Activated CD4-positive, CD25-positive, alpha-beta regulatory T cell (primary cell): ENCODE measurements around the gene SLC7A14.

Experiments used
- DNase-seq, 4 experiments: peaks; one replicate each; lab custom pipeline; 2025; lab: John Stamatoyannopoulos, UW

SLC7A14 gene

DNA sequence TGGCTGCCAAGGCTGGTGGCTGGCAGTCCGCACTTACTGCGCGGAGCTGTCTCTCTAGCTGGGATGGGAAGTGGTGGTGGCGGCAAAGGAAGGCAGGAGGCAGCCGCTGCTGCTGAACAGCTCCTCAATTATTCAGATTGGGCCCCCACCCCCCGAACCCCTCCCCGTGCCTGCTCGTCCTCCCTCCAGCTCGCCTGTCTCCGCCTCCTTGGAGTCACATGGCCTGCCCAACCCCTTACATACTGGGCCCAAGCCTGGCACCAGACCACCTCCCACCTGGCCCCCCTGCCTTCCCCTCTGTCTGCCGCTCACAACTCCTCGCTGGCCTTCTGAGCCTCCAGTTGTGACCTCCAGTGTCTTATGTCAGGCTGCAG is at the start of gene SLC7A14:
TSS of gene SLC7A14 (minus strand) at position 139 of the 374 bp plus-strand sequence. CDS start 59,139 bp downstream, outside the sequence.
- no peak for DNase-seq

DNA sequence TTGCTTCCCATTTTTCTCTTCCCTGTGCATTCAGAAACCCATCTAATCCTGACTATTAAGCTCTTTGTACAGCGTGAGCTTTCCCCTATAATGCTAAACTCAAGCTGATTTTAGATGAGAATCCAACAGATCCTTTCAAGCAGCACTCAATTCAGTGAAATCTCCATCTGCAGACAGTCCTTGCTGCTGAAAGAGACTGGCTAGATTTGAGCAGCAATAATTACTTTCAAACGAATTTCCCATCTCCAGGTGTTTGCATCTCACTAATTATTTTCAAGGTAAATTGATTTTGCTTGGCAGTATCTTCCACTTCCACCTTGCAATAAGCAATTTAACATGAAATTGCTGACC is 49.5 kb upstream of the SLC7A14 start:
- no peak for DNase-seq

GRCh38 chr3:170634663-170635384 is 48.9 kb upstream of the SLC7A14 start:
- no peak for DNase-seq

GRCh38 chr3:170633573-170633972 is 47.7 kb upstream of the SLC7A14 start:
- DNase-seq, result no peak

DNA sequence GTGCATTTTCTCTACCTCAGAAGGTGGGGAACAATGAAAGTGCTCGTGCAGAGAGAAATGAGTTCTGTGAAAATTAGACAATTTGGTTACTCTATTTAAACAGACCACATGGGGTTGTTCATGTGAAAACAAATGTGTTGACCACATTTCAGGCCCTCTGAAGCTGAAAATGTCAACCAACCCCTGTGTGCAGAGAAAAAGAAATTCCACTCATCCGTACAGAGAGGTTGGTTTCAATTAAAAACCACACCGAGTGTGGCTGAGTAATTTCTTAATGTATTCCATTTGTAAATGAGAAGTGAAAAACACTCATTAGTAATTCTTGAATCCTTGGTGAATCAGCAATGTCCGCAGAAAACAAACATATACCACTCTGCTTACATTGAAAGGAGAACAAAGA is 46.9 kb upstream of the SLC7A14 start:
- DNase-seq, result no peak

- DNase-seq, result no peak
These were observed 46.0 kb upstream of the SLC7A14 start for GRCh38 chr3:170631755-170632488.

- DNase-seq, result no peak
These were observed 37.6 kb upstream of the SLC7A14 start for GRCh38 chr3:170623524-170623923.

- DNase-seq, result no peak
These were observed 36.7 kb upstream of the SLC7A14 start for GRCh38 chr3:170622369-170623159.

GRCh38 chr3:170621256-170621655 is 35.4 kb upstream of the SLC7A14 start:
- no peak for DNase-seq

- no peak for DNase-seq
These were observed 28.5 kb upstream of the SLC7A14 start for GRCh38 chr3:170614214-170614966.

DNA sequence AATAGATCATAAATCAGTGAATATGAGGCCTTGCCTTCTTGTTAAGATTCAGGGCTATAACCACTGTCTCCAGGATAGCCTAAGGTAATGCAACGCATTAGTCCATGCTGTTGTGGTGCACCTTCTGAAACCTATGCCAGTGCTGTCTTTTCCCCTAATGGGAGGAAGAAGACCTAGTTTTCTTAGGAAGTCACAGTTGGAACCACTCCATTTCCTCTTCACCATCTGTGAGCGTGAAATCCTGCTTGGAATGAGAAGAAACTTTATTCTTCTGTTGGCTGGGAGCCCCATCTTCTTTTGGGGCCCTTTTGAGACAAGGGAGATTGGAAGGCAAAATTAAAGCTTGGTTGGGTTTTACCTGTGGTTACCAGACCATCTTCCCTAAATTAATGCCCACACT is 25.9 kb upstream of the SLC7A14 start:
- DNase-seq, result no peak

DNA sequence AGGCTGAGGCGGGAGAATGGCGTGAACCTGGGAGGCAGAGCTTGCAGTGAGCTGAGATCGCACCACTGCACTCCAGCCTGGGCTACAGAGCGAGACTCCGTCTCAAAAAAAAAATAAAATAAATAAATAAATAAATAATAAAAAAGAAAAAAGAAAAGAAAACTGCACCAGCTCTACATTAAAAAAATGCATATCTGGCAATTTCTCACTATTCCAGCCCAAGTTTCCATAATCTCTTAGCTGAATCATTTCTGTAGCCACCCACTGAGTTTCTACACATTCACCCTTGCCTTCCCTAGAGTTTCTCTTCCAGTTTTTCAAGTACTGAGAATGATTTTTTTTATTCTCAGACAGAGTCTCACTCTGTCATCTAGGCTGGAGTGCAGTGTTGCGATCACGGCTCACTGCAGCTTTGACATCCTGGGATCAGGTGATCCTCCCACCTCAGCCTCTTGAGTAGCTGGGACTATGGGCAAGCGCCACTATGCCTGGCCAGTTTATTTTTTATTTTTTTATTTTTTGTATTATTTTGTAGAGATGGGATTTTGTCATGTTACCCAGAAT is 24.5 kb upstream of the SLC7A14 start:
- DNase-seq, result no peak

GRCh38 chr3:170608475-170608874 is 22.6 kb upstream of the SLC7A14 start:
- no peak for DNase-seq

DNA sequence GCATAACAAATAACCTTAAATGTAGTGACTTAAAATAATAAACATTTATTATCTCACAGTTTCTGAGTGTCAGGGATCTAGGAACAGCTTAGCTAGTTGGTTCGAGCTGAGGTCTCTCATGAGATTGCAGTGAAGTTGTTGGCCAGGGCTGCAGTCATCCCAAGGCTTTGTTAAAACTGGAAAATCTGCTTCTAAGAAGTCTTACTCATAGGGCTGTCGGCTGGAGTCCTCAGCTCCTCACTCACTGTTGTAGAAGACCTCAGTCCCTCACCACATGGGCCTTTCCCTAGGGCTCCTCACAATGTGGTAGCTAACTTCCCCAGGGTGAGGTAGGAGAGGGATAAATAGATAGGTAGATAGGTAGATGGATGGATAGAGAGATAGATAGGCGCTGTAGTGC is 20.8 kb upstream of the SLC7A14 start:
- DNase-seq, result no peak

DNA sequence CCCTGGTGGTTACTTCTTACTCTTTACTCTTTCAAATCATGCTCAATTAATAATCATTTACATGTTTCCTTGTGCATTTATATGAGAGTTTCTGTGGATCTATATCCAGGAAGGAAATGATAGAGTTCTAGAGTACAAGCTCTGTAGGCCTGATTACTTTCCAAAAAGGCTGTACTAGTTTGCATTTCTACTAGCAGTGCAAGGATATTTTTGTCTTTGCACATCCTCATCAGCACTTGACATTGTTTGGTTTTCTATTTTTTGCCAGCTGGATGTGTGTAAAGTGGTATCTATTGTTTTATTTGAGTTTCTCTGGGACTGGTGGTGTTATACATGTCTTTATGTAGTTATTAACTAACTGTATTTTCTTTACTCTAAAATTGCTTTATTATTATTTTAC is 19.6 kb upstream of the SLC7A14 start:
- DNase-seq, result no peak

- no peak for DNase-seq
These were observed 18.1 kb upstream of the SLC7A14 start for GRCh38 chr3:170603770-170604510.

- DNase-seq, result no peak
These were observed 16.7 kb upstream of the SLC7A14 start for GRCh38 chr3:170602556-170602955.

- no peak for DNase-seq
These were observed 14.2 kb upstream of the SLC7A14 start for GRCh38 chr3:170600005-170600624.

- no peak for DNase-seq
These were observed 13.2 kb upstream of the SLC7A14 start for GRCh38 chr3:170599091-170599490.

DNA sequence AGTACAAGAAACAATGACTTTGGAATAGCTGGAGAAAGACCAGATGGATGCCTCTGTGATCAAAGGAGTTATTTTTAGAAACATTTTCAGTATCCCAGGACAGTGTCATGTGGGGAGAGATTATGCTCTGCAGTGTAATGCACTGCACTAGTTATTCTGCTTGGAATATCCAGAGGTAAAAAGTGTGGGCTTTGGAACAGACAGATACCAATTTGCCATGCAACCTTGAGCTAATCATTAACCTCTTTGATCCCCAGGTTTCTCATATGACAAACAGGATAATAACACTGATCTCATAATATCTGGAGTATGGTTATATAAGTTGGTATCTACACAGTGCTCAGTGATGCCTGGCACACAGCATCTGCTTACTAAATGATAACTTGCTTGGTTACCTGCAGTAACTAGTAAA is 12.2 kb upstream of the SLC7A14 start:
- DNase-seq, result no peak

GRCh38 chr3:170594528-170594927 is 8.7 kb upstream of the SLC7A14 start:
- DNase-seq, result no peak
